GM18498 (cell line): ENCODE data around the gene CHST8.

Source experiments
- ATAC-seq: cut with Tn5 transposase; IDR thresholded peaks from one replicate; pipeline ENCODE4 v1.9.1; 2021; ENCODE audit warnings: mild to moderate bottlenecking, moderate library complexity; ENCODE audit not compliant: unreplicated experiment

Gene CHST8

DNA sequence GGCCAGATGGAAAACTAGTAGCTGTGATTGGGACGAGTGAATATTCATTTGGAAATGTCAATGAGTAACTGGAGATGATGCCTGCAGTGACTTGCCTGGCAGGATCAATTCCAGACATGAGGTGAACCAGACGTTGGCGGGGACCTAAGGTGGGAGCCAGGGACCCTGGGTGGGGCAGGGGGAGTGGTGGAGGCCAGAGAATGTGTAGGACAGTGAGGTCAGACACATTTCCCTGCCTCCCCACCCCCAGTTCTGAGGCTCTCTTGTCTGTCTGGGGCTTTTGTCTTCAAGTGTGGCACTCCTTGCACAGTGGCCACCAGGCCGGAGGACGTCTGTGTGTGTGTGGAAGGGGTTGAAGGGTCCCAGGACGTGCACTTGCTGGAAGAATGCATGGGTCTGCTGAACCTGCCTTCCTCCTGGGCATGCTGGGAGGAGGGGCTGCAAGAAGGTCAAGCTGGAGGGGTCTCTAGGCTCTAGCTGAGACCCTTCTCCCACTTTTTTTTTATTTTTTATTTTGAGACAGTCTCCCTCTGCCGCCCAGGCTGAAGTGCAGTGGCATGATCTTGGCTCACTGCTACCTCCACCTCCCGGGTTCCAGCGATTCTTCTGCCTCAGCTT is 51.6 kb downstream of the CHST8 start:
- ATAC-seq, result no peak

GRCh38 chr19:33673996-33674625 is 52.4 kb downstream of the CHST8 start:
- ATAC-seq, result no peak

DNA sequence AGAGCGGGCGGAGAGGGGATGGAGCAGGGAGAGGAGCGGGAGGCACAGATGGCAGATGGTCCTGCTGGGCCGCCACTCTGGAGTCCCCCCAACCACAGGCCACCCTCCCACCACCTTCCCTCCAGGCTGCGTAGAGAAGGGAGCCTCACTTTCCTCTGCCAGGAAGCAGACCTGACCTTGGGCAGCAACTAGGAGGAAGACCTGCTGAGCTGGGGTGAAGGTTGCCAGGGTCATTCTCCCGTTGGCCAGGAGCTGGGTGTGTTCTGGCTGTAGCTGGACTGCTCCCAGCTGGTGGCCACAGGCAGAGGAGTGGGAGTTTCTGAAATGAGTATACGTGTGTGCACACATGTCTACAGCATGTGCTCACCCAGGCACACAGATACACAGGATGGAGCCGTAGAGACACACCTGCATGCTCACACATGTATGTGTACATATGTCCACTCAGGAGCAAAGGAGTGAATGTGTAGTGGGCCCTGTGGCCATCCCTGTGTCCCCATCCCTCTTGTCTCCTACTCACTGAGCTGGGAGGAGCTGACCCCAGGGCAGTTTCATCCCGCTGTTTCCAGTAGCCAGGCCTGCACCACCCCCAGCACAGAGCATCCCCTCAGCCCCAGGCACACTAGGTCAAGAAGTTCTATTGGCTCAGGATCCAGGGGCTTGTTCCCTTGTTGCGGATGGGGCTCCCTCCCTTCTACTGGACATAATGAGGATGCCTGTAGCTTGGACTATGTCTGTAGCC is 53.0 kb downstream of the CHST8 start:
- no peak for ATAC-seq

- ATAC-seq, result no peak
These were observed 53.9 kb downstream of the CHST8 start for GRCh38 chr19:33675501-33676124.

- no peak for ATAC-seq
These were observed 55.4 kb downstream of the CHST8 start for GRCh38 chr19:33676999-33677665.

- no peak for ATAC-seq
These were observed 56.1 kb downstream of the CHST8 start for GRCh38 chr19:33677745-33678426.

DNA sequence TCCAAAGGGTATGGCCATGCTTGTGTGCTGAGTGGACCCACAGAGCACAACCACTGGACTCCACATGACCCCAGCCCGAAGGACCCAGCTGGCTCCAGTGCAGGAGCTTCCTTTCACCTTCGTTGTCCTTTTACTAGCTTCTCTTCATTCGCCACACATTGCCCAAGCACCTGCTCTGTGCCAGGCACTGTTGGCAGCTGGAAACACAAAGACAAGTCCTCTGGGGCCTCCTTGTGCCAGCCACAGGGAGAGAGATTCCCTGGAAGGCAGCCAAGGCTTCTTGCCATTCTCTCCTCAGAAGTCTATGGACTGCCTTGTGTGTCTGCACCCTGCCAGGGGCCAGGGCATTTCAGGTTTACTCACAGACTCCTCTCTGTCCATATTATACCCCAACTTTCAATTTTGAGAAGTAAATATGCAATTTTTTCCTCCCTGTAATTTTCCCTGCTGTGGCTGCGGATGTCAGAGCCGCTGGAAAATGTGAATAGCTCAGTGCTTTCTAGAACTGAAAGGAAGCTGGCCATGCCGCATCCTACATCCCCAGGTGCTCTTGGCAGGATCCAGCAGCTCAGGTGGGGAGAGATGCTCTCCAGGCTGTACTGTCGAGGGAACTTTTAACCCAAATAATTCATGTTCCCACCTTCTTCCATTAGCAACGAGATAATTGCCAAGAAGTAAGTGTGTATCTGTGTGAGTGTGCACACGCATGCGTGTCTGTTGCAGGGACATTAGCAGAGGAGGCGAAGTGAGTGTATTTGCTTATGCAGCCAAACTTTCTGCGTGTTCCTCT is 57.2 kb downstream of the CHST8 start:
- ATAC-seq, result no peak

- no peak for ATAC-seq
These were observed 57.9 kb downstream of the CHST8 start for GRCh38 chr19:33679696-33680095.

GRCh38 chr19:33681081-33681680 is 59.4 kb downstream of the CHST8 start:
- no peak for ATAC-seq

GRCh38 chr19:33683881-33684537 is 62.3 kb downstream of the CHST8 start:
- no peak for ATAC-seq

DNA sequence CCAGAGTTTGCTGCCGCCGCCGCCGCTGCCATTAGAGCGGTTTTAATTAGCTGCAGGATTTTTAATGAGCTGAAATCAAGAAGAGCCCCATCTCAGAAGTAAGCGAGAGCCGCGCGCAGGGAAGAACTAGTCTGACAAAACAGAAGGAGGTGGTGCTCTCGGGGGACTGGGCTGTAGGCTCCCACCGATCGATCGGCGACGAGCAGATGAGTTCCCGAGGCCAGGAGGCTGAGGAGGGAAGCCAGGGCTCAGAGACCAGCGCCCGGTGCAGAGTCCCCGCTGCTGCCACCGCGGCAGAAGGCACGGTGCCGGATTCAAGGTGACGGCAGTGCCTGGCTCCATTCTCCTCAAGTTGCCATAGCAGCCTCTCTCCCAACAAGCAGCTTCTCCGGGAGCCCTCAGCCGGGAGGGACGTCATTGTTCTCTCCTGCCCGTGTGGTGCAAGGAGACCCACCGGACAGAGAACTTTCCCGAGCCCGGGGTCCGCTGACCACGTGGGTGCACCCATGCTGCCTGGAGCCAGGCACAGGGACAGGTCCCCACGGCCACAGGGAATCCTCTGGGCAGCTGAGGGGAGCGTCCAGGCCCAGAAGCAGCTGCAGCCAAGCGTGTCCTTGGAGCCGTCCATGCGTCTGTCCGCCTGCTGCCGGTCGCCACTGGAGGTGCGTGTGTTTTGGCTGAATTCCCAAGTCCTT is 62.9 kb downstream of the CHST8 start:
- ATAC-seq, result no peak

GRCh38 chr19:33685541-33685940 is 63.8 kb downstream of the CHST8 start:
- no peak for ATAC-seq

GRCh38 chr19:33686262-33686661 is 64.5 kb downstream of the CHST8 start:
- no peak for ATAC-seq

GRCh38 chr19:33686687-33687480 is 65.1 kb downstream of the CHST8 start:
- ATAC-seq, result no peak

DNA sequence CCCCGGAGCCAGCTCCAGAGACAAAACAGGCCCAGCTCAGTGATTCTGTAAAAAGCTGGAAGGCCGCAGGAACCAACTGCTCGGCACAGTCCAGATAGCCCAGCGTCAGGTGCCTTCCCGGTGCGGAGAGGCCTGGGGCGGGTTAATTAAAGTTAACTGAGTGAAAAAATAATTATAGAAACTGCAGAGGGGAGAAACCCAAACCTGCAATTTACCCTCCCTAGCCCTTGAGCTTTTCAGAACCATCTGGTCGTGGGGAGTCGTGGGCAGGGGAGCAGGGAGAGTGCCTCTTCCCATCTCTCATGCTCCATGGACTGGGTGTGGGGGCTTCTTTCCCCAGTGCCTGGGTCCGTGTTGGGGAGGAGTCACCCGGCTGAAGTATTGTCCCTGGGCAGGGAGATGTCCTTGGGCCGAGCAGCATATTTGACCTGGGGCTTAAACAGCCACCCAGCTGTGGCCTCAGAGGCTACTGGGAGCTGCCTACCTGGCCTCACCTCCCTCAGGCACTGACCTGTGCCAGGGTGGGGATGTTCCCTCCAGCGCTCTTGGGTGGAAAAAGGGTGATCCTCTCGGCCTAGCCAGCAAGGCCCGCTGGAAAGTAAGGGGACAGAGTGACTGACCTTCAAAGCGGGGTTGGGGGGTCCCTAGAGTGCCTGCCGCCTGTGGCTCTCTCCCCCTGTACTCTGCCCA is 65.9 kb downstream of the CHST8 start:
- no peak for ATAC-seq

DNA sequence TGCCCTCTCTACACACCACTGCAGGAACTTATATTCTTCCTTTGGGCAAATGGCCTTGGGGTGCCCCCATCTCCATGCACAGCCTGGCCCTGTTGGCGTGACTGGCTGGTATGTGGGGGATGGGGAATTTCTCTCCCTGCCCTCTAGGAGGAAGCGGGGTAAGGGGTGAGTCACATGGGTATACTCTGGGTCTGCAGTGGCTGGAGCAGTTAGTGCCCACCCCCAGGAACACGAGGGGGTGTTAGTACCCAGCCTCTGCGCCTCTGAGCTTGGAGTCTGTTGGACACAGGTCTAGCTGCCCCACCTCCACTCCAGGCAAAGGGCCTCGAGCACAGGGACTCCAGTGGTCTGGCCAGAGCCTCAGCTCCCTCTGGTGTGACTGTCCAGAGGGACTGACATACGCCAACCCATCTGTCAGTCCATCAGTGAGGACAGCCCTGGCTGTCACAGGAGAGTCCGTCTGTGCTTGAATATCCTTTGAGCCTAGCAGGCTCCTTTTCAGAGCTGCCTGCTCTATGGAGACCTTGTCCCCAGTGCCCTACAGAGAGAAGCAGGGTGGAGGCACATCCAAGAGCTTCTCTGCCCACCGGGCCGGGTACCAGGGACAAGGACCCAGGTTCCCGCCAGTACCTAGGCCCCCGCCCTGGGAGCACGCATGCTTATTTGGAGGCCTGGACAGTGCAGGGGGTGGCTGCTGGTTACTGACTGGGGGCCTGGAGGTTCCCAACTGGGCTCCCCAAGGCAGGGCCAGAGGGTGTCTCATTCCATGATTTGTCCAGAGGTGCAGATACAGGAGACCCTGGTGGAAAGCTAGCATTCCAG is 66.6 kb downstream of the CHST8 start:
- ATAC-seq, result no peak
